Muscle layer of colon (tissue), 2 donors: ENCODE results near the gene SLAMF1.
"Not testable (repeated sequence)": the region's sequence is repeated elsewhere in the genome, so short reads cannot be mapped to it uniquely, and the experiment has no call there.

Experiments used
- H3K27ac ChIP-seq: one replicate; pipeline ENCODE4 v1.7.0; 2013; ENCODE audit warnings: low read depth, mild to moderate bottlenecking, low read length, moderate library complexity
- H3K27me3 ChIP-seq, 2 donors: one replicate each; pipeline ENCODE4 v1.7.0; 2013; ENCODE audit warnings: low read length in 2 of 2, mild to moderate bottlenecking in 2 of 2; ENCODE audit not compliant: insufficient read depth in 2 of 2, control insufficient read depth in 1 of 2
- H3K36me3 ChIP-seq: one replicate; pipeline ENCODE4 v1.7.0; 2013; ENCODE audit warnings: mild to moderate bottlenecking, low read length; ENCODE audit not compliant: insufficient read depth
- H3K4me1 ChIP-seq: one replicate; pipeline ENCODE4 v1.7.0; 2013; ENCODE audit warnings: mild to moderate bottlenecking, low read length; ENCODE audit not compliant: insufficient read depth
- H3K4me3 ChIP-seq, 2 donors: one replicate each; pipeline ENCODE4 v1.7.0; 2013; ENCODE audit warnings: low read length in 2 of 2, low read depth in 1 of 2, mild to moderate bottlenecking in 1 of 2, moderate library complexity in 1 of 2
- H3K9ac ChIP-seq: one replicate; pipeline ENCODE4 v1.7.0; 2013; ENCODE audit warnings: low read length
- H3K9me3 ChIP-seq: one replicate; pipeline ENCODE4 v1.7.0; 2013; ENCODE audit warnings: mild to moderate bottlenecking, low read length
- donor health status: abdominal sarcoma.
- donor health status: Adenocarcinoma of cecum.

The SLAMF1 gene

DNA sequence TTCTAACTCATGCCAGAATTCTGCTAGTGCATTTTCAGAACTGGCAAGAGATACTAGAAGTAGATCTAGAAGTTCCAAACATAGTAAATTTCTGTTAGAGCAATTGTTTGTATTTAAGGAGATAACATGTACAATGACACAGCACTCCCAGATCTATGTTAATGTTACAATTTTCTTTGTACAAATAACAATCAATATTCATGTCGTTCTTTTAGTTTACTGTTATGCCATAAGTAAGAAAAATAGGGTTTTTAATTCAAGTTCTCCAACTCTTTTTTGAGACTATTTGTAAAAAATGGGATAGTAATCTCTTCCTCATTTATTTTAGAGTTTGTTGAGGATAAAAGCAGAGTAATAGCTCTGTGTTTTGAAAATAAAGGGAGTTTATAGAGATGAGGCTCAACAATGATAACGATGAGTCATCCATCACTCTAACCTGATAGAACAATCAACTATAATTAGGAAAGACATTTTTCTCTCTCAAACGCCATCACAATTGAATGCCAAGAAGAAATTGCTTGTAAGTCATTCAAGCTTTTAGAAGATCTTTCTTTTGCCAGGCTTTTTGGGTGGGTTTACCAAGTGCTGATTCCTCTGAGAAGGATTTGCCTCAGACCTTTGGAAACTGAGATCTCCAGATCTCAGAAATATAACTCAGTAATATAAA, 68.2 kb downstream of the SLAMF1 start:
- Histone ChIP-seq H3K4me3 (no peak overlapping the region), H3K27me3 (no peaks in the 10 kb centered on the region), H3K36me3 (no peaks in the 10 kb centered on the region), H3K9me3 (no peaks in the 10 kb centered on the region), H3K9ac (no peak overlapping the region), H3K4me1 (no peaks in the 10 kb centered on the region), H3K27ac (no peak overlapping the region)

DNA sequence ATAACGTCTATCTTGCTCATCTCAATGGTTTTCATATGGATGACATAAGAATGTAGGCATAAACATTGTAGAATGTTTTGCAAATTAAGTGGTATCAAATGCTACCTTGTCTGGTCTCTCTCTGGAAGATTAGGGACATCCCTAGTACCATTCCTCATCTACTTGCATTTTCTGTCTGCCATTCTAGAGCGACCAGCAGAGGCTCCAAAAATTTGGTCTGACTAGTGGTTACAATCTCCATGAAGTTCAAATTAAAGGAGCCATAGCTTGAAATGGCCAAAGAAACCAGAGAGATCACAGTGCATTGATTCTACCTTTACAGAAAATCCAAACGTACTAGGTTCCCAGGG, 68.7 kb downstream of the SLAMF1 start:
- Histone ChIP-seq H3K4me1 (no peaks in the 10 kb centered on the region), H3K36me3 (no peaks in the 10 kb centered on the region), H3K27ac (no peak overlapping the region), H3K9ac (no peak overlapping the region), H3K9me3 (no peaks in the 10 kb centered on the region), H3K27me3 (no peaks in the 10 kb centered on the region), H3K4me3 (no peak overlapping the region)

DNA sequence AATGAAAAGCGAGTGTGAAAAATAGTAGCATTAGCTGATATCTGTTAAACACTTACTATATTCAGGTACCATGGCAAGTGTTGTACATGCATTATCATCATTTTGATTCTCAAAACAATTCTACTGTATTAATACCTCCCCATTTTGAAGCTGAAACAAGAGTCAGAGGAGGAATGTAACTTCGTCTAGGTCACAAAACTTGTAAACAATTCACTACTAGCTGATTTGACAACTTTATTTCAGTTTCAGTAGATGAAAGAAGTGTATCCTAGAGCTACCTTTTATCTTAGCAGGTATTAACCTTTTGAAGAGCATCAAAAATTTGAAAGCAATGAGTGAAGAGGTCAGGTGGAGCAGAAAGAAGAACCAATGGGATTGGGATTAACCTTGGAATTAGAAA, 69.2 kb downstream of the SLAMF1 start:
- Histone ChIP-seq H3K36me3 (no peaks in the 10 kb centered on the region), H3K9ac (no peak overlapping the region), H3K4me1 (no peaks in the 10 kb centered on the region), H3K4me3 (no peak overlapping the region), H3K27me3 (no peaks in the 10 kb centered on the region), H3K9me3 (no peaks in the 10 kb centered on the region), H3K27ac (no peak overlapping the region)

DNA sequence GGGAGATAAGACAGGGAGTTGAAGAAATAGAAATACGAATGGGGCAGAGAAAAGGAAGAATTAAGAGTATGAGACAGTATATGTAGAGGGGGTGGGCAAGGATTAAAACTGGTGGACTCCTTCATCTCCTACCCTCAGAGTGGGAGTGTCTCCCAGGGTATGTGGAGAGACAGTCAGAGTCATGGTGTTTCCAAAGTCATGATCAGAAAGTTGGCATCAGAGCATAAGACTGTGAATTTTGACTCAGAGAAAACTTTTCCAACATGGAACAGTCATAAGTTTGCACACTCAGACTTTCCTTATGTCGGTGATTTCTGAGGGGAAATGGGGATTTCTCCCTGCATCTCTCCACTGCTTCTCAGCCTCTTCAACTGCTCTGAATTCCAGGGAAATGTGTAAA, 70.0 kb downstream of the SLAMF1 start:
- Histone ChIP-seq H3K4me3 (no peak overlapping the region), H3K4me1 (no peaks in the 10 kb centered on the region), H3K9me3 (no peaks in the 10 kb centered on the region), H3K9ac (no peak overlapping the region), H3K36me3 (no peaks in the 10 kb centered on the region), H3K27me3 (no peaks in the 10 kb centered on the region), H3K27ac (no peak overlapping the region)

DNA sequence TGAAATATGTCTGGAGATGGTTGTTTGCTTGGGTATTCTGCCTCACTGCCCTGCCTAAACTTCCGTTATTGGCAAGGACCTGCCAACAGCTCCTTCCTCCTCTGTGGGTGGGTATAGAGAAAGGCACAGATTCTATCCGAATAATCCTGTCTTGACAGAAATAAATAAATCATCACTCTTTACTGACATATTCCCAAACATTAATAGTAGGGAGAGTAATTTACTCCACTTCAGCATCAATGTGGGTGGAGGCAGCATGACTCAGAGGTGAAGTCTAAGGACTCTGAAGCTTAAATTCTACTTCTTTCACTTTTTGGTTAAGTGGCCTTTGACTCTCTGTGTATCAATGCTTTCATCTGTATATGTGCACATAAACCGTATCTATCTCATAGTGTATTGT, 70.5 kb downstream of the SLAMF1 start:
- H3K27me3 ChIP-seq = no peaks in the 10 kb centered on the region
- no peak overlapping the region for H3K27ac ChIP-seq
- H3K9ac ChIP-seq = no peak overlapping the region
- no peaks in the 10 kb centered on the region for H3K9me3 ChIP-seq
- H3K36me3 ChIP-seq = no peaks in the 10 kb centered on the region
- no peaks in the 10 kb centered on the region for H3K4me1 ChIP-seq
- H3K4me3 ChIP-seq = no peak overlapping the region

DNA sequence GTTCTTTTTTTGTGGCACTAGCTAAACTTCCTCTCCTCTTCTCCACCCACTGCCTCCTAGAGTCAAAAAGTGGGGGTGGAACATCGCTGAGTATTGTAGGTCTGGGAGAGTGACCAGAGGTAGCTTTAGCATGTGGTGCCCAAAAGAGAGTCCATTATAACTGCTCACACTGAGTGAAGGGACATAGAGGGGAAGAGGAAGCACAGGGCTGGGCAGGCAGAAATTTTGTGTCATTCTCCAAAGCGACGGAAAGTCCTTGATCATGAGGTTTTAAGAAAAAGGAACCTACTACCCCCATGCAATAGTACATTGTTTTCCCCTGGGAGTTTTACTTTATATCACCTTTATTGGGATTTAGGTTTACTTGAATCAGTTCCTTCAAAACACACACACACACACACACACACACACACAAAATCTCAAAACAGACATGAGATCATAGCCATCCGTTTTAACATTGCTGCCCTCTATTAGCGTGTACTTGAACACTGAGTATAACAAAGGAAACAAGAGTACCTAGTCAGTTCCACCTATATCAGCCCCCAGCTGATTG, 71.7 kb downstream of the SLAMF1 start:
- Histone ChIP-seq H3K4me3 (no peak overlapping the region), H3K4me1 (no peaks in the 10 kb centered on the region), H3K27me3 (no peaks in the 10 kb centered on the region), H3K9me3 (no peaks in the 10 kb centered on the region), H3K9ac (no peak overlapping the region), H3K27ac (no peak overlapping the region), H3K36me3 (no peaks in the 10 kb centered on the region)

DNA sequence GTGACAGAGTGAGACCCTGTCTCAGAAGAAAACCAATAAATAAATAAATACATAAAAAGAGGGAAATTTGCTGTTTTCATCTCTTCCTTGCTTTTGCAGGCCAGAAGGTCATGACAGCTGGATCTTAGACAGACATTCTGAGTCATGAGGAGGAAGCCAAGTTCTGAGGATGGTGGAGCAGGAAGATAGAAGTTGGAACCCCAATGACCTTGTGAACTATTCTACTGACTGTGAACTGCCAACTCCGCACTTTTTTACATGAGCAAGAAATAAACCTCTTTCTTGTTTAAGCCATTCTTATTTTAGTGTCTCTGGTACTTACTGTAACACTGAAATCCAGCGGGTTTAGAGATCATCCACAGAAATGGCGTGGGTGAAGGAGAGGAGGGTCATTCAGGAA, 76.0 kb downstream of the SLAMF1 start:
- H3K27ac ChIP-seq = no peak overlapping the region
- H3K27me3 ChIP-seq = no peaks in the 10 kb centered on the region
- no peaks in the 10 kb centered on the region for H3K36me3 ChIP-seq
- H3K4me1 ChIP-seq = no peaks in the 10 kb centered on the region
- H3K4me3 ChIP-seq = no peak overlapping the region
- H3K9me3 ChIP-seq = no peaks in the 10 kb centered on the region
- H3K9ac ChIP-seq = no peak overlapping the region

DNA sequence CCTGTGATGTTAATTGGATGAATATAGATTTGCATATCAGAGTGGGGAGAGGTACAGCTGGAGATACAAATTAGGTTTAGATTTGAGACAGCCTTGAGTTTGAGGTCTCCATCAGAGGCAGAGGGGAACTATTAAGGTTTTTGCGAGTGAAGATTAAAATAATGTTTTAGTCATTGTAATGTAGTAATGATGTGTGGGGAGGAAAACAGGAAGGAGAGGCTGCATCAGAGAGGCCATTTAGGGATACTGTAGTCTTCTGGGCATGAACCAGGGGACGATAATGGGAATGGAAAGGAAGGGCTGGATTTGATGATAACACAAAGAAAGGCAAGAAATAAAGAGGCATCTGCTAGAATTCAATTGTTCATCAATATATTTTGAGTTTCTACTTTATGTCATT, 77.0 kb downstream of the SLAMF1 start:
- H3K27me3 ChIP-seq = no peaks in the 10 kb centered on the region
- H3K9ac ChIP-seq = no peak overlapping the region
- no peaks in the 10 kb centered on the region for H3K9me3 ChIP-seq
- no peak overlapping the region for H3K27ac ChIP-seq
- H3K36me3 ChIP-seq = no peaks in the 10 kb centered on the region
- no peaks in the 10 kb centered on the region for H3K4me1 ChIP-seq
- H3K4me3 ChIP-seq = no peak overlapping the region

DNA sequence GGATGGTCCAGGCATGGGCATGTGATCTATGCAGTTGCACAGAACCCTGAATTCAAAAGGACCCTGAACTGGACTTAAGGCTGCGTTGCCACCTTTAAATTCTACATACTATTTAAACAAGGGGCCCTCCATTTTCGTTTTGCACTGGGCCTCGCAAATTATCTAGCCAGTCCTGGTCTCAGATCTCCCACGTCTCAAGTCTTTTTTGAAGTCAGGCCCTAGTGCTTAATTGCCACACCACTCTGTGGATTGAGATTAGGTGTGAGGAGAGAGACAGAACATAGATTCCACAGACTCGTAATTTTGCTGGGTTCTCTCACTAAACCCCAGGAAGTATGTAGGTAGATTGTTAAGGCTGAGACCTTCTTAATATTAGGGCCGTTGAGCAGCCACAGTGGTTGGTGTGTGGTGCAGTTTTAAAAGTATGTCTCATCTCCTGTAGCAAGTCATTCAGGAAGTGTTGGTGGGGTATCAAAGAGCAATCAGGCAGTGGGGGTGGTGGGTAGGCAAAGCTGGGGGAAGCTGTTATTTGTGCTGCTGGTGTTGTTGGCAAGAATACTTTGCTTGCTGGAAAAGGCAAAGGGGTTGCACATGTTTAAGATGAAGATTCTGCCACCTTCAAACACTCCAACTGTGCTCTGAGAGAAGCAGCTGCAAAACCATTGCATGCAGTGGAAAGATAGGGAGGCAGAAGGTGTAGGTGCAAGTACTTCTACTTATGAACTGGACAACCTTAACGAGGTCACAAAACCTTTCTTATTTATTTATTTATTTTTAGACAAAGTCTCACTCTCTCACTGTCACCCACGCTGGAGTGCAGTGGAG, 78.8 kb downstream of the SLAMF1 start:
- Histone ChIP-seq H3K9me3 (no peaks in the 10 kb centered on the region), H3K27me3 (no peaks in the 10 kb centered on the region), H3K4me3 (no peak overlapping the region), H3K36me3 (no peaks in the 10 kb centered on the region), H3K27ac (no peak overlapping the region), H3K9ac (no peak overlapping the region), H3K4me1 (no peaks in the 10 kb centered on the region)

DNA sequence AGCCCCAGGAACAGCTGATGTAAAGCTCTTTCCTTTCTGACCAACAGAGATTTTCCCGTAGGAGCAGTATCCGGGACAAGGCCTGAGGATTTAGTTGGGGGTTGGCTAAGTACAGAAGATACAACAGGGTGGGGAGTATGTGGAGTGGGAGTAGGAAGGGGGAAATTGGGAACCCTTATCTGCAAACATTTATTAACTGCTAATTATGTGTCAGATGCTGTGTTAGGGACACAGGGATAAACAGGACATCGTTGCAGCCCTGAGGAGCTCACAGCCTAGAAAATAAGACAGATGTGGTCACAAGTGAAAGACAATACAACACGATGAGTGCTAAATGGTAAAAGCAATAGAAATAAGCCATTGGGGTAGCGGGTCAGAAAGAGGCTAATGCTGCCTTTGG, 79.5 kb downstream of the SLAMF1 start:
- Histone ChIP-seq H3K9me3 (no peaks in the 10 kb centered on the region), H3K36me3 (no peaks in the 10 kb centered on the region), H3K4me3 (no peak overlapping the region), H3K4me1 (no peaks in the 10 kb centered on the region), H3K9ac (no peak overlapping the region), H3K27ac (no peak overlapping the region), H3K27me3 (no peaks in the 10 kb centered on the region)

DNA sequence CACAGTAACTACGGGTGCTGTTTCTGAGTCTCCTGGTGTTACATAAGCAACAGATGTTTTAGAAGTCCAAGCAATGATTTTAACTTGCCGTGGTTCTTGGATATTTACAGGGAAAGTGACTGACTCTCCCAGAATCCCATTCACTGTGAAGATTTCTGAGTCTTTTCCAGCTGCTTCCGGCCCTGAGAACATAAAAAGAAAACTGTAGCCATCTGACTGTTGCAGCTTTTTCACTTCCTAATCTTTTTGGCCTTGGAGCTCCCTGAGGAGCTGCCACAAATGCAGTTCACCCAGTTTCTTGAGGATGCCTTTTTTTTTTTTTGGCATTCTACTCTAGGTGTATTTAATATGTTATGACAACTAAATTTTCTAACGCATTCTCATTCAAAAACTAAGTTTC, 81.3 kb downstream of the SLAMF1 start:
- H3K9ac ChIP-seq = no peak overlapping the region

DNA sequence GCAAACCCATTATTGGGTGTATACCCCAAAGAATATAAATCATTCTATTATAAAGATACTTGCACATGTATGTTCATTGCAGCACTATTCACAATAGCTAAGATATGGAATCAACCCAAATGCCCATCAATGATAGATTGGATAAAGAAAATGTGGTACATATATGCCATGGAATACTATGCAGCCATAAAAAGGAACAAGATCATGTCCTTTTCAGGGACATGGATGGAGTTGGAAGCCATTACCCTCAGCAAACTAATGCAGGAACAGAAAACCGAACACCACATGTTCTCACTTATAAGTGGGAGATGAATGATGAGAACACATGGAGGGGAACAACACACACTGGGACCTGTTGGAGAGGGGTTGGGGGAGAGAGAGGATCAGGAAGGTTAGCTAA, 83.6 kb downstream of the SLAMF1 start:
- not testable (repeated sequence) for H3K4me1 ChIP-seq, H3K4me3 ChIP-seq, H3K27me3 ChIP-seq, H3K36me3 ChIP-seq, H3K9me3 ChIP-seq, H3K27ac ChIP-seq, H3K9ac ChIP-seq

More for the DNA sequence above, 81.3 kb downstream of the SLAMF1 start:
- Histone ChIP-seq H3K9me3 (no peaks in the 10 kb centered on the region), H3K36me3 (no peaks in the 10 kb centered on the region), H3K4me1 (no peaks in the 10 kb centered on the region), H3K4me3 (no peak overlapping the region), H3K27me3 (no peaks in the 10 kb centered on the region), H3K27ac (no peak overlapping the region)
